SK-N-SH (cell line): ENCODE data around the gene PFDN5. TPM values are rescaled to one million over a fixed set of nuclear protein-coding genes. Genes with fewer than 3 reads are reported as not detected.

Source experiments
- CTCF ChIA-PET: fragments of 300-600, 350-600 bp; formaldehyde crosslinking; extraction: SDS; loops from one replicate; lab custom pipeline; 2021; lab: Yijun Ruan, JAX
- POLR2A ChIA-PET: fragments of 350-600 bp; sonication (Branson Sonifier 250); formaldehyde crosslinking; extraction: SDS; loops from one replicate; lab custom pipeline; 2020; ENCODE audit warnings: antibody characterized with exemption, inconsistent platforms; lab: Yijun Ruan, JAX
- DNase-seq: peaks from one replicate; pipeline ENCODE4 v3.0.0; 2012
- H2AFZ ChIP-seq: fragments of 200-600 bp; sonication (generic); 2 replicates; pipeline ENCODE4 v1.8.1; 2016; ENCODE audit warnings: antibody characterized with exemption, mild to moderate bottlenecking, low read depth
- H3F3A ChIP-seq: fragments of 200-600 bp; sonication (generic); replicated peaks from 2 replicates; pipeline ENCODE3; 2016; ENCODE audit warnings: antibody characterized with exemption, mild to moderate bottlenecking; ENCODE audit not compliant: insufficient read depth
- H3K27ac ChIP-seq, 2 experiments: fragments of 200-500 bp in 1 of 2; fragments of 200-600 bp in 1 of 2; sonication (Bioruptor generic) in 1 of 2; sonication (generic), shearing (Covaris generic) in 1 of 2; 2 replicates each; pipeline versions ENCODE4 v1.5.1 to v1.6.1; 2014 to 2016; ENCODE audit warnings: low read depth in 2 of 2, inconsistent platforms in 1 of 2, low read length in 1 of 2, mild to moderate bottlenecking in 1 of 2, mixed read lengths in 1 of 2
- H3K27me3 ChIP-seq: fragments of 200-600 bp; sonication (generic), shearing (Covaris generic); 2 replicates; pipeline ENCODE4 v1.6.1; 2016; ENCODE audit warnings: mixed run types; ENCODE audit not compliant: insufficient read depth
- H3K36me3 ChIP-seq, 2 experiments: fragments of 200-500 bp in 1 of 2; fragments of 200-600 bp in 1 of 2; sonication (Bioruptor generic) in 1 of 2; sonication (generic) in 1 of 2; replicated peaks in 1 of 2; 2 replicates each; pipeline versions ENCODE3 to v1.5.1; 2014 to 2016; ENCODE audit warnings: low read length in 1 of 2, mild to moderate bottlenecking in 1 of 2; ENCODE audit not compliant: insufficient read depth in 2 of 2, control insufficient read depth in 1 of 2
- H3K4me1 ChIP-seq, 2 experiments: fragments of 200-500 bp in 1 of 2; fragments of 200-600 bp in 1 of 2; sonication (Bioruptor generic) in 1 of 2; sonication (generic), shearing (Covaris generic) in 1 of 2; 2 replicates each; pipeline versions ENCODE4 v1.5.1 to v1.6.1; 2014 to 2016; ENCODE audit warnings: low read depth in 1 of 2, low read length in 1 of 2, mixed run types in 1 of 2; ENCODE audit not compliant: insufficient read depth in 2 of 2, control insufficient read depth in 1 of 2
- H3K4me2 ChIP-seq: fragments of 200-600 bp; sonication (generic), shearing (Covaris generic); 2 replicates; pipeline ENCODE4 v1.6.1; 2017; ENCODE audit warnings: mixed run types
- H3K4me3 ChIP-seq, 2 experiments: fragments of 200-500 bp in 1 of 2; fragments of 200-600 bp in 1 of 2; sonication (Bioruptor generic) in 1 of 2; sonication (generic), shearing (Covaris generic) in 1 of 2; 2 replicates each; pipeline versions ENCODE4 v1.5.1 to v1.8.1; 2014 to 2016; ENCODE audit warnings: low read depth in 2 of 2, inconsistent platforms in 1 of 2, low read length in 1 of 2, mild to moderate bottlenecking in 1 of 2, mixed read lengths in 1 of 2, moderate library complexity in 1 of 2
- H3K79me2 ChIP-seq: fragments of 200-600 bp; sonication (generic); 2 replicates; pipeline ENCODE4 v1.8.1; 2017; ENCODE audit warnings: mild to moderate bottlenecking; ENCODE audit not compliant: insufficient read depth
- H3K9ac ChIP-seq: fragments of 200-600 bp; sonication (generic); 2 replicates; pipeline ENCODE4 v1.6.1; 2017; ENCODE audit warnings: mixed run types
- H3K9me2 ChIP-seq: fragments of 200-600 bp; sonication (generic); 2 replicates; pipeline ENCODE4 v1.6.1; 2017; ENCODE audit warnings: mixed run types
- H3K9me3 ChIP-seq: fragments of 200-600 bp; sonication (generic); 2 replicates; pipeline ENCODE4 v1.6.1; 2017; ENCODE audit warnings: mixed run types, mild to moderate bottlenecking, moderate library complexity
- H4K20me1 ChIP-seq: fragments of 200-600 bp; sonication (generic); 2 replicates; pipeline ENCODE4 v1.6.1; 2017; ENCODE audit warnings: mild to moderate bottlenecking, mixed run types; ENCODE audit not compliant: insufficient read depth
- CHD2 ChIP-seq: fragments of 150-350 bp; IDR thresholded peaks from 2 replicates; pipeline ENCODE4 v1.6.1; 2018; ENCODE audit warnings: low read length; ENCODE audit not compliant: partially characterized antibody
- FOSL2 ChIP-seq: IDR thresholded peaks from 2 replicates; pipeline ENCODE4 v1.4.0; 2012; ENCODE audit warnings: low read depth, mild to moderate bottlenecking, moderate library complexity, borderline replicate concordance
- GABPA ChIP-seq: IDR thresholded peaks from 2 replicates; pipeline ENCODE4 v1.4.0; 2012; ENCODE audit warnings: low read depth, mild to moderate bottlenecking
- MXI1 ChIP-seq: IDR thresholded peaks from 2 replicates; pipeline ENCODE4 v1.6.1; 2012; ENCODE audit warnings: mild to moderate bottlenecking, low read depth, low read length, improper control_type of control experiment
- NFIC ChIP-seq: IDR thresholded peaks from 2 replicates; pipeline ENCODE4 v1.4.0; 2012; ENCODE audit warnings: borderline replicate concordance
- POLR2AphosphoS5 ChIP-seq: IDR thresholded peaks from 2 replicates; pipeline ENCODE4 v1.6.1; 2012; ENCODE audit warnings: low read depth, low read length
- RAD21 ChIP-seq: IDR thresholded peaks from 2 replicates; pipeline ENCODE4 v1.6.1; 2012; ENCODE audit warnings: mild to moderate bottlenecking, low read length
- RFX5 ChIP-seq: IDR thresholded peaks from 2 replicates; pipeline ENCODE4 v1.6.1; 2012; ENCODE audit warnings: mild to moderate bottlenecking, improper control_type of control experiment, low read length
- RXRA ChIP-seq: IDR thresholded peaks from 2 replicates; pipeline ENCODE4 v1.4.0; 2012; ENCODE audit warnings: low read depth, mild to moderate bottlenecking, borderline replicate concordance
- SIN3A ChIP-seq: IDR thresholded peaks from 2 replicates; pipeline ENCODE4 v1.6.1; 2012; ENCODE audit warnings: low read depth, mild to moderate bottlenecking, low read length, moderate library complexity, borderline replicate concordance
- TAF1 ChIP-seq: IDR thresholded peaks from 2 replicates; pipeline ENCODE4 v1.6.1; 2012; ENCODE audit warnings: low read depth, mild to moderate bottlenecking, low read length, moderate library complexity, borderline replicate concordance
- TCF12 ChIP-seq: IDR thresholded peaks from 2 replicates; pipeline ENCODE4 v1.4.0; 2012
- WGBS: methylation state at CpG from one replicate; pipeline ENCODE4 v1.1.6; 2017; ENCODE audit warnings: low lambda C conversion rate; 5-methylcytosine and 5-hydroxymethylcytosine counted together
- polyA plus RNA-seq, 3 experiments: library from polyadenylated mRNA; depleted of rRNA; stranded (reverse); fragments of >200 nt; gene quantifications; 2 replicates each; pipeline ENCODE4 v1.2.3, GENCODE V29; 2012
- TF ChIP-seq, protein P1 (sequence below): fragments of 200-600 bp; sonication (generic); IDR thresholded peaks from 2 replicates; pipeline ENCODE4 v1.6.1; 2017; ENCODE audit warnings: antibody characterized with exemption, mild to moderate bottlenecking, moderate library complexity

PFDN5 gene
- polyA plus RNA-seq, 1 of the 3 experiments (the other 2 are of a cell fraction): 1,198 TPM

DNA sequence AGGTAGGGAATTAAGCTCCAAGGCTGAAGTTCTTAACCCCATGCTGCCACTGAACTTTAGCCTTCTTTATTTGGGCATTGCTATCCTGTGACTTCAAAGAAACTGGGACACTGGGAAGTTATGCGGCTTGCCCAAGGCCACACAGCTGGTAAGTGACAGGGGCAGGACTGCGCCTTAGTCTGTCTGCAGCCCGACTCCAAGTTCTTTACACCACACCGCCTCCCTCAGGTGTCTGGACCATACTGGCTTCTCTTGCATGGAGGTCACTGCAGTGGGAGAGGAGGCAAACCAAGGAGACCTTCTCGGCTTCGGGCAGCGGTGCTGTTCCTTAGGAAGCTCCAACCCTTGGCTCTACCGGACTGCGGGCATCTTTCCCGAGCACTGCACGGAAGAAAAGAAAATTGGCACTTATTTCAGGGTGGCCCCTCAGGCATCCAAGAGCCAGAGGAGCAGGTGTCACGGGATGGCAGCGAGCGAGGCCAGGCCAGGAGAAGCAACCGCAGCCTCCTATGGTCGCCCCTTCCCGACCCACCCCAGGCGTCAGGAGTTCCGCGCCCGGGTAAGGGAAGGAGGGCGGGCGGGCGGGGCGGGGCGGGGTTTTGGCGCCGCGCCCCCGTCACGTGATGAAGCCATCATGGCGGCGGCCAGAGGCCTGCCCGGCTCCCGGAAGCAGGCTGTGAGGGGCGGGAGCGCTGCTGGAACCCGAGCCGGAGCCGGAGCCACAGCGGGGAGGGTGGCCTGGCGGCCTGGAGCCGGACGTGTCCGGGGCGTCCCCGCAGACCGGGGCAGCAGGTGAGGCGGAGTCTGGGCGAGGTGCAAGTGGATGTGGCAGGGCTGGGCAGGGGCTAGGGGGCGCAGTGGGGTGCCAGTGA, 43.6 kb upstream of the PFDN5 start (continued):
- TF ChIP-seq RFX5 (no peak), RAD21 (peak; percentile 81), CHD2 (peak; percentile 37), FOSL2 (no peak), GABPA (peak; percentile 58), TAF1 (peak; percentile 57; the same call in 1 of the 2 replicates), POLR2AphosphoS5 (peak; percentile 72), RXRA (no peak), TCF12 (no peak)
- TF ChIP-seq, protein P1, sequence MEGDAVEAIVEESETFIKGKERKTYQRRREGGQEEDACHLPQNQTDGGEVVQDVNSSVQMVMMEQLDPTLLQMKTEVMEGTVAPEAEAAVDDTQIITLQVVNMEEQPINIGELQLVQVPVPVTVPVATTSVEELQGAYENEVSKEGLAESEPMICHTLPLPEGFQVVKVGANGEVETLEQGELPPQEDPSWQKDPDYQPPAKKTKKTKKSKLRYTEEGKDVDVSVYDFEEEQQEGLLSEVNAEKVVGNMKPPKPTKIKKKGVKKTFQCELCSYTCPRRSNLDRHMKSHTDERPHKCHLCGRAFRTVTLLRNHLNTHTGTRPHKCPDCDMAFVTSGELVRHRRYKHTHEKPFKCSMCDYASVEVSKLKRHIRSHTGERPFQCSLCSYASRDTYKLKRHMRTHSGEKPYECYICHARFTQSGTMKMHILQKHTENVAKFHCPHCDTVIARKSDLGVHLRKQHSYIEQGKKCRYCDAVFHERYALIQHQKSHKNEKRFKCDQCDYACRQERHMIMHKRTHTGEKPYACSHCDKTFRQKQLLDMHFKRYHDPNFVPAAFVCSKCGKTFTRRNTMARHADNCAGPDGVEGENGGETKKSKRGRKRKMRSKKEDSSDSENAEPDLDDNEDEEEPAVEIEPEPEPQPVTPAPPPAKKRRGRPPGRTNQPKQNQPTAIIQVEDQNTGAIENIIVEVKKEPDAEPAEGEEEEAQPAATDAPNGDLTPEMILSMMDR: peak; percentile 59

DNA sequence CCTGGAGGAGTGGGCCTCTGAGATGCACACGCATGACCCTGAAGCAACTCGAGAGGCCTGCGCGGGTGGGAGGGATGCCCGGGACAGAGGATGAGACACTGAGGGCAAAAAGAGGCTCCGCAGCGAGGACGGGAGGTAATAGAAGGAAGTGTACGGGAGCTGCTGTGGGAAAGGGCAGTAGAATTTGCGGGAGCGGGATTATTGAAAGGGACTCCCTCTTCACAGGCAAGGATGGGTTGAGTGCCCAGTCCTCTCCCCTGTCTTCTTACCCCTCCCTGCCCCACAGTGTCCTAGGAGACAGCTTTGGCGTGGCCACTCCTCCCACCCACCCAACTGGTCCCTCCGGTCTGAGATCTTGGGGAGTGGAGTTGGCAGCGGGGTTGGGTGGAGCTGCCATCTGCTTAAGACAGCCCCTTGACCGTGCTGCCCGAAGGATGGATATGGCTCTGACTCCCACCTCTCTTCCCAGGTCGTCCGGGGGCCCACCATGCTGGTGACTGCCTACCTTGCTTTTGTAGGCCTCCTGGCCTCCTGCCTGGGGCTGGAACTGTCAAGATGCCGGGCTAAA, 42.9 kb upstream of the PFDN5 start:
- Histone ChIP-seq H3F3A (no peaks in the 10 kb centered on the region), H3K9me2 (no peaks in the 10 kb centered on the region), H3K27ac (peak overlapping the region; percentile 50 to 80; a peak in 3 of 4 replicates), H3K79me2 (peaks cover 30% of the 10 kb centered on the region), H2AFZ (peak overlapping the region; percentile 84; the same call in 1 of the 2 replicates), H4K20me1 (no peaks in the 10 kb centered on the region), H3K4me1 (peaks cover 0 to 16% of the 10 kb centered on the region in 2 experiments; a peak in 1 of 4 replicates), H3K9me3 (no peaks in the 10 kb centered on the region), H3K36me3 (peaks cover 5 to 11% of the 10 kb centered on the region in 2 experiments), H3K4me3 (peak overlapping the region; percentile 66 to 91), H3K4me2 (peak overlapping the region; percentile 97), H3K9ac (peak overlapping the region; percentile 83), H3K27me3 (no peaks in the 10 kb centered on the region)
- POLR2A ChIA-PET: interaction anchor here (1.1 to 2.7 kb wide), 3 partner anchors 16 to 73 kb away, joined by 3 to 16 read pairs (median 4); no protein-coding TSS in a partner anchor
- 8% methylated on average over 17 of the region's 19 CpGs for WGBS
- no peak for TF ChIP-seq NFIC
- TF ChIP-seq, protein P1: no peak
- TF ChIP-seq SIN3A: peak; percentile 10; the same call in 1 of the 2 replicates
- no peak; the same call in 1 of the 2 replicates for TF ChIP-seq GABPA
- no peak for TF ChIP-seq MXI1
- no peak for TF ChIP-seq TAF1
- TF ChIP-seq POLR2AphosphoS5: 0 out of 2 replicates have a peak, but pooled peaks have one; percentile 2
- CTCF ChIA-PET: interaction anchor here (0.8 to 5.1 kb wide), 11 partner anchors 15 to 256 kb away, joined by 3 to 141 read pairs (median 5); partner anchors contain the start of genes ESPL1 and MYG1
- DNase-seq: no peak
